ENCODE measurements around the gene IGLON5. TPM values are rescaled to one million over a fixed set of nuclear protein-coding genes. Genes with fewer than 3 reads are reported as not detected.

IGLON5 gene
- total RNA-seq, 1 experiment from 2014 or later: 41.2 TPM

DNA sequence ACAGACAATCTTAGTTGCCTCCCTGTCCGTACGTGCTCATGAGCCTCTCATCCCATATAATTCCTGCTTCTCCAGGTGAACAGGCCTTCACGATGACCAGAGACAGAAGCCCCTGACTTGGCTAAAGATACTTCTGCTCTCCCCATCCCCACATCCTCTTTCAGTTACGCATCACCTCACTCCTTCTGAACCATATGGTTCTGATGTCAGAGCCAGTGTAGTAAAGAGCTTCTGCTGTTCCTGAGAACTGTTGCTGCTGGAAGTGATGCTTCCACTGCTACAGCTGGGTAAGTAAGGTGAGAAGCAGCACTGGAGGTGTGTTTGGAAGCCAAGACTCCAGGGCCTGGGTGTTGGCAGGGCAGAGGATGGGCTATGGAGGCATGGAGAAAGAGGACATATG, 47.6 kb upstream of the IGLON5 start:
- peaks cover 5% of the 10 kb centered on the region; the same call in 1 of the 2 replicates for H3K27me3 Mint-ChIP-seq (ENCODE audit: low read depth)
- H3K36me3 Mint-ChIP-seq: no peaks in the 10 kb centered on the region
- ATAC-seq (no peak), DNase-seq (ENCODE audit: low spot score) (no peak)
- no peak overlapping the region for H3K27ac Mint-ChIP-seq
- peaks cover 5% of the 10 kb centered on the region for H3K9me3 Mint-ChIP-seq
- ChIA-PET CTCF (no interaction called here), POLR2A (no interaction called here)
- TF ChIP-seq, protein P1, sequence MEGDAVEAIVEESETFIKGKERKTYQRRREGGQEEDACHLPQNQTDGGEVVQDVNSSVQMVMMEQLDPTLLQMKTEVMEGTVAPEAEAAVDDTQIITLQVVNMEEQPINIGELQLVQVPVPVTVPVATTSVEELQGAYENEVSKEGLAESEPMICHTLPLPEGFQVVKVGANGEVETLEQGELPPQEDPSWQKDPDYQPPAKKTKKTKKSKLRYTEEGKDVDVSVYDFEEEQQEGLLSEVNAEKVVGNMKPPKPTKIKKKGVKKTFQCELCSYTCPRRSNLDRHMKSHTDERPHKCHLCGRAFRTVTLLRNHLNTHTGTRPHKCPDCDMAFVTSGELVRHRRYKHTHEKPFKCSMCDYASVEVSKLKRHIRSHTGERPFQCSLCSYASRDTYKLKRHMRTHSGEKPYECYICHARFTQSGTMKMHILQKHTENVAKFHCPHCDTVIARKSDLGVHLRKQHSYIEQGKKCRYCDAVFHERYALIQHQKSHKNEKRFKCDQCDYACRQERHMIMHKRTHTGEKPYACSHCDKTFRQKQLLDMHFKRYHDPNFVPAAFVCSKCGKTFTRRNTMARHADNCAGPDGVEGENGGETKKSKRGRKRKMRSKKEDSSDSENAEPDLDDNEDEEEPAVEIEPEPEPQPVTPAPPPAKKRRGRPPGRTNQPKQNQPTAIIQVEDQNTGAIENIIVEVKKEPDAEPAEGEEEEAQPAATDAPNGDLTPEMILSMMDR (IDR thresholded peaks at IDR 0.05): no peak
- no peak for TF ChIP-seq OVOL2 (CRISPR knock-in tag; IDR thresholded peaks at IDR 0.05; ENCODE audit: borderline replicate concordance)
- TF ChIP-seq, protein P2, sequence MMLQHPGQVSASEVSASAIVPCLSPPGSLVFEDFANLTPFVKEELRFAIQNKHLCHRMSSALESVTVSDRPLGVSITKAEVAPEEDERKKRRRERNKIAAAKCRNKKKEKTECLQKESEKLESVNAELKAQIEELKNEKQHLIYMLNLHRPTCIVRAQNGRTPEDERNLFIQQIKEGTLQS (CRISPR knock-in tag; conservative IDR thresholded peaks at IDR 0.05): no peak
- TF ChIP-seq HMGA2 (CRISPR knock-in tag; IDR thresholded peaks at IDR 0.05): no peak
- no peak for TF ChIP-seq CREM (CRISPR knock-in tag; IDR thresholded peaks at IDR 0.05)
- no peak for TF ChIP-seq FOXJ3 (CRISPR knock-in tag; IDR thresholded peaks at IDR 0.05; ENCODE audit: borderline replicate concordance)
- H3K4me3 Mint-ChIP-seq: no peak overlapping the region
- peaks cover 5% of the 10 kb centered on the region for H3K4me1 Mint-ChIP-seq

DNA sequence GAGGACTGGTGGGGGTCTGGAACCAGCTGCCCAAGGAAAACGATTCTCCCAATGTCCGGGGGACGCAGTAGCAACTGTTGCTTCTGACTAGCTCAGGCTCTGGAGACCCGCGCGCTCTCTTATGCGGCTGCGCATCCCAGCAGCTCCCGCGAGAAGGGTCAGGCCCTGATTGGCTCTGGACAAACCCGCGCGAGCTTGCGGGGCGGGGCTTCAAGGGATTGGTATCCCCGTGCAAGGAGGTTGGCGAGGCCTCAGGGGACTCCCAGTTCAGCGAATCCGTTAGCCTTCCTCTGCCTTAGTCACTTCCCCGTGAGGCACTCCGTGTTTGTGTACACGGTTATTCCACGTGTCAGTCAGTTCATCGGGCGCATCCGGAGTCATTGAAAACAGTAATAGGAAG, 40.4 kb upstream of the IGLON5 start:
- H3K4me3 Mint-ChIP-seq: no peak overlapping the region
- no peaks in the 10 kb centered on the region for H3K9me3 Mint-ChIP-seq
- peaks cover 11% of the 10 kb centered on the region for H3K27me3 Mint-ChIP-seq (ENCODE audit: low read depth)
- no peak overlapping the region for H3K27ac Mint-ChIP-seq
- POLR2A ChIA-PET: no interaction called here
- TF ChIP-seq RORB (CRISPR knock-in tag; IDR thresholded peaks at IDR 0.05) (no peak), TEAD1 (CRISPR knock-in tag; IDR thresholded peaks at IDR 0.05) (no peak), ETV6 (CRISPR knock-in tag; IDR thresholded peaks at IDR 0.05) (no peak), ESRRA (CRISPR knock-in tag; IDR thresholded peaks at IDR 0.05; ENCODE audit: borderline replicate concordance) (no peak), ZNF263 (CRISPR knock-in tag; IDR thresholded peaks at IDR 0.05; ENCODE audit: low read depth) (no peak)
- TF ChIP-seq, protein P2 (CRISPR knock-in tag; conservative IDR thresholded peaks at IDR 0.05): no peak
- TF ChIP-seq, protein P3, sequence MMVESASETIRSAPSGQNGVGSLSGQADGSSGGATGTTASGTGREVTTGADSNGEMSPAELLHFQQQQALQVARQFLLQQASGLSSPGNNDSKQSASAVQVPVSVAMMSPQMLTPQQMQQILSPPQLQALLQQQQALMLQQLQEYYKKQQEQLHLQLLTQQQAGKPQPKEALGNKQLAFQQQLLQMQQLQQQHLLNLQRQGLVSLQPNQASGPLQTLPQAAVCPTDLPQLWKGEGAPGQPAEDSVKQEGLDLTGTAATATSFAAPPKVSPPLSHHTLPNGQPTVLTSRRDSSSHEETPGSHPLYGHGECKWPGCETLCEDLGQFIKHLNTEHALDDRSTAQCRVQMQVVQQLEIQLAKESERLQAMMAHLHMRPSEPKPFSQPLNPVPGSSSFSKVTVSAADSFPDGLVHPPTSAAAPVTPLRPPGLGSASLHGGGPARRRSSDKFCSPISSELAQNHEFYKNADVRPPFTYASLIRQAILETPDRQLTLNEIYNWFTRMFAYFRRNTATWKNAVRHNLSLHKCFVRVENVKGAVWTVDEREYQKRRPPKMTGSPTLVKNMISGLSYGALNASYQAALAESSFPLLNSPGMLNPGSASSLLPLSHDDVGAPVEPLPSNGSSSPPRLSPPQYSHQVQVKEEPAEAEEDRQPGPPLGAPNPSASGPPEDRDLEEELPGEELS (CRISPR knock-in tag; IDR thresholded peaks at IDR 0.05): no peak
- CTCF ChIA-PET: interaction anchor here (0.9 to 4.8 kb wide), 5 partner anchors 12 to 151 kb away, joined by 3 to 34 read pairs (median 4); no protein-coding TSS in a partner anchor
- no peaks in the 10 kb centered on the region for H3K36me3 Mint-ChIP-seq
- ATAC-seq: peak; percentile 81
- peak; percentile 34 for DNase-seq (ENCODE audit: low spot score)
- peaks cover 15% of the 10 kb centered on the region for H3K4me1 Mint-ChIP-seq

DNA sequence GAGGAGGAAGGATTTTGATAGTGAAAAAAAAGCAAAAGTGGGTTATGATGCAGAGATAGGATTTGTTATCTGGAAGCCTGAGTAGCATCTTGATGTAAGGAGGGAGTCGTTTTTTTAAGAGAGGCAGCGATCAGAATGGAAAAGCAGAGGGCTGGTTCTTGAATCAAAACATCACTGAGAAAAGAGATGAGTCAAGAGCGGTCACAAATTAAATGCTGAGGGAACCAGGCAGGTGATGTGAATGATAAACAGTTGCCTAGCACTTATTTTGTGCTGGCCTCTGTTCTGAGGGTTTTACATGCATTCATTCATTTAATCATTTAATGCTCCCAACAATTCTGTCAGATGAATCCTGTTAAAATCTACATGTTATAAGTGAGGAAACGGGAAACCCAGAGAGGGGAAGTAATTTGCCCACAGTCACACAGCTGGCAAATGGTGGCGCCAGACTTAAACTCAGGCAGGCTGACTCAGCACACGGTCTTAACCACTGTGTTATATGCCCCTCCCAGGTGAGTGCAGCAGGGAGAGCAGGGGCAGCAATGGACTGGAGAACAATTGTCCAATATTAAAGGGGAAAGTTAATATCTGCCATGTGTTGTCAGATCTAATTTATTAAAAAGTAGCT, 39.1 kb upstream of the IGLON5 start:
- CTCF ChIA-PET: interaction anchor here (4.8 kb wide), 1 partner anchor 13 kb away, joined by 34 read pairs; no protein-coding TSS in a partner anchor
- Mint-ChIP-seq H3K36me3 (no peaks in the 10 kb centered on the region), H3K9me3 (no peaks in the 10 kb centered on the region), H3K27ac (no peak overlapping the region), H3K4me1 (peaks cover 15% of the 10 kb centered on the region), H3K4me3 (no peak overlapping the region), H3K27me3 (ENCODE audit: low read depth) (peaks cover 11% of the 10 kb centered on the region)
- POLR2A ChIA-PET: no interaction called here
- ATAC-seq (peak; percentile 73), DNase-seq (ENCODE audit: low spot score) (no peak)
- TF ChIP-seq CBFB (CRISPR knock-in tag; IDR thresholded peaks at IDR 0.05; ENCODE audit: low read depth) (no peak), FOXP1 (CRISPR knock-in tag; IDR thresholded peaks at IDR 0.05; ENCODE audit: borderline replicate concordance) (no peak), ZNF671 (CRISPR knock-in tag; IDR thresholded peaks at IDR 0.05) (no peak), ATF1 (CRISPR knock-in tag; IDR thresholded peaks at IDR 0.05) (no peak)
- TF ChIP-seq, protein P4, sequence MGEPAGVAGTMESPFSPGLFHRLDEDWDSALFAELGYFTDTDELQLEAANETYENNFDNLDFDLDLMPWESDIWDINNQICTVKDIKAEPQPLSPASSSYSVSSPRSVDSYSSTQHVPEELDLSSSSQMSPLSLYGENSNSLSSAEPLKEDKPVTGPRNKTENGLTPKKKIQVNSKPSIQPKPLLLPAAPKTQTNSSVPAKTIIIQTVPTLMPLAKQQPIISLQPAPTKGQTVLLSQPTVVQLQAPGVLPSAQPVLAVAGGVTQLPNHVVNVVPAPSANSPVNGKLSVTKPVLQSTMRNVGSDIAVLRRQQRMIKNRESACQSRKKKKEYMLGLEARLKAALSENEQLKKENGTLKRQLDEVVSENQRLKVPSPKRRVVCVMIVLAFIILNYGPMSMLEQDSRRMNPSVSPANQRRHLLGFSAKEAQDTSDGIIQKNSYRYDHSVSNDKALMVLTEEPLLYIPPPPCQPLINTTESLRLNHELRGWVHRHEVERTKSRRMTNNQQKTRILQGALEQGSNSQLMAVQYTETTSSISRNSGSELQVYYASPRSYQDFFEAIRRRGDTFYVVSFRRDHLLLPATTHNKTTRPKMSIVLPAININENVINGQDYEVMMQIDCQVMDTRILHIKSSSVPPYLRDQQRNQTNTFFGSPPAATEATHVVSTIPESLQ (CRISPR knock-in tag; IDR thresholded peaks at IDR 0.05): no peak
- TF ChIP-seq, protein P5, sequence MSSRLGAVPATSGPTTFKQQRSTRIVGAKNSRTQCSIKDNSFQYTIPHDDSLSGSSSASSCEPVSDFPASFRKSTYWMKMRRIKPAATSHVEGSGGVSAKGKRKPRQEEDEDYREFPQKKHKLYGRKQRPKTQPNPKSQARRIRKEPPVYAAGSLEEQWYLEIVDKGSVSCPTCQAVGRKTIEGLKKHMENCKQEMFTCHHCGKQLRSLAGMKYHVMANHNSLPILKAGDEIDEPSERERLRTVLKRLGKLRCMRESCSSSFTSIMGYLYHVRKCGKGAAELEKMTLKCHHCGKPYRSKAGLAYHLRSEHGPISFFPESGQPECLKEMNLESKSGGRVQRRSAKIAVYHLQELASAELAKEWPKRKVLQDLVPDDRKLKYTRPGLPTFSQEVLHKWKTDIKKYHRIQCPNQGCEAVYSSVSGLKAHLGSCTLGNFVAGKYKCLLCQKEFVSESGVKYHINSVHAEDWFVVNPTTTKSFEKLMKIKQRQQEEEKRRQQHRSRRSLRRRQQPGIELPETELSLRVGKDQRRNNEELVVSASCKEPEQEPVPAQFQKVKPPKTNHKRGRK (CRISPR knock-in tag; IDR thresholded peaks at IDR 0.05; ENCODE audit: borderline replicate concordance): no peak
- TF ChIP-seq, protein P6, sequence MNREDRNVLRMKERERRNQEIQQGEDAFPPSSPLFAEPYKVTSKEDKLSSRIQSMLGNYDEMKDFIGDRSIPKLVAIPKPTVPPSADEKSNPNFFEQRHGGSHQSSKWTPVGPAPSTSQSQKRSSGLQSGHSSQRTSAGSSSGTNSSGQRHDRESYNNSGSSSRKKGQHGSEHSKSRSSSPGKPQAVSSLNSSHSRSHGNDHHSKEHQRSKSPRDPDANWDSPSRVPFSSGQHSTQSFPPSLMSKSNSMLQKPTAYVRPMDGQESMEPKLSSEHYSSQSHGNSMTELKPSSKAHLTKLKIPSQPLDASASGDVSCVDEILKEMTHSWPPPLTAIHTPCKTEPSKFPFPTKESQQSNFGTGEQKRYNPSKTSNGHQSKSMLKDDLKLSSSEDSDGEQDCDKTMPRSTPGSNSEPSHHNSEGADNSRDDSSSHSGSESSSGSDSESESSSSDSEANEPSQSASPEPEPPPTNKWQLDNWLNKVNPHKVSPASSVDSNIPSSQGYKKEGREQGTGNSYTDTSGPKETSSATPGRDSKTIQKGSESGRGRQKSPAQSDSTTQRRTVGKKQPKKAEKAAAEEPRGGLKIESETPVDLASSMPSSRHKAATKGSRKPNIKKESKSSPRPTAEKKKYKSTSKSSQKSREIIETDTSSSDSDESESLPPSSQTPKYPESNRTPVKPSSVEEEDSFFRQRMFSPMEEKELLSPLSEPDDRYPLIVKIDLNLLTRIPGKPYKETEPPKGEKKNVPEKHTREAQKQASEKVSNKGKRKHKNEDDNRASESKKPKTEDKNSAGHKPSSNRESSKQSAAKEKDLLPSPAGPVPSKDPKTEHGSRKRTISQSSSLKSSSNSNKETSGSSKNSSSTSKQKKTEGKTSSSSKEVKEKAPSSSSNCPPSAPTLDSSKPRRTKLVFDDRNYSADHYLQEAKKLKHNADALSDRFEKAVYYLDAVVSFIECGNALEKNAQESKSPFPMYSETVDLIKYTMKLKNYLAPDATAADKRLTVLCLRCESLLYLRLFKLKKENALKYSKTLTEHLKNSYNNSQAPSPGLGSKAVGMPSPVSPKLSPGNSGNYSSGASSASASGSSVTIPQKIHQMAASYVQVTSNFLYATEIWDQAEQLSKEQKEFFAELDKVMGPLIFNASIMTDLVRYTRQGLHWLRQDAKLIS (CRISPR knock-in tag; IDR thresholded peaks at IDR 0.05; ENCODE audit: borderline replicate concordance): no peak

All from WTC11 (cell line).